Stomach (tissue), 4 donors: ENCODE measurements around the gene GUCY1A2.

Experiments
- CTCF ChIP-seq, 7 experiments: fragments of 450-650 bp in 4 of 7; fragments of 200-600 bp in 3 of 7; sonication (generic) in 3 of 7; IDR thresholded peaks; one replicate each; pipeline ENCODE4 v1.5.1; 2016 to 2019; ENCODE audit warnings: antibody characterized with exemption in 7 of 7, control low read depth in 2 of 7, mild to moderate bottlenecking in 1 of 7
- EP300 ChIP-seq: sonication (generic); formaldehyde crosslinking; IDR thresholded peaks from one replicate; pipeline ENCODE4 v1.6.1; 2017; ENCODE audit warnings: antibody characterized with exemption
- POLR2A ChIP-seq, 4 donors: fragments of 450-650 bp; IDR thresholded peaks; one replicate each; pipeline ENCODE4 v1.6.1; 2016; ENCODE audit warnings: antibody characterized with exemption in 4 of 4, control low read depth in 2 of 4, mild to moderate bottlenecking in 1 of 4, moderate library complexity in 1 of 4
- POLR2AphosphoS5 ChIP-seq, 3 donors: sonication (generic); formaldehyde crosslinking; IDR thresholded peaks; one replicate each; pipeline ENCODE4 v1.6.1; 2016; ENCODE audit warnings: antibody characterized with exemption in 3 of 3

- TF ChIP-seq EP300 (no peak), CTCF (IDR thresholded peaks at IDR 0.05) (no peak), POLR2AphosphoS5 (IDR thresholded peaks at IDR 0.05) (no peak), POLR2A (IDR thresholded peaks at IDR 0.05) (no peak)
Measured at GRCh38 chr11:106706355-106706754, 311.9 kb downstream of the GUCY1A2 start.
